ENCODE results near the gene AJAP1. TPM values are rescaled to one million over a fixed set of nuclear protein-coding genes. Genes with fewer than 3 reads are reported as not detected.

The AJAP1 gene
- total and polyA plus RNA-seq, 2 experiments from 2014 or later, result 0.13 to 0.64 TPM

DNA sequence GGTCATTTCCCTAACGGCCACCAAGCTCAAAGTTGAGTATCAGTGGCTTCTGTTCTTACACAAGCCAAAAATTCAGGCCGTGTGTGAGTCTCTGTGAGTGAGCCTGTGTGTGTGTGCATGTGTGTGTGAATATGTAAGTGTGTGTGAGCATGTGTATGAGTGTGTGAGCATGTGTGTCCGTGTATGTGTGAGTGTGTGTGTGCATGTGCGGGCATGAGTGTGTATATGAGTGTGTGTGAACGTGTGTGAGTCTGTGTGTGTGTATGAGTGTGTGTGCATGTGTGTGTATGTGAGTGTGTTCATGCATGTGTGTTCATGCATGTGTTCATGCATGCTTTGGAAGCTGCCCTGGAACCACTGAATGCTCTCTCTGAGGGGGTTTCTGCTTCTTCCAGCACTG is 105.7 kb downstream of the AJAP1 start:
- TF ChIP-seq, protein P1, sequence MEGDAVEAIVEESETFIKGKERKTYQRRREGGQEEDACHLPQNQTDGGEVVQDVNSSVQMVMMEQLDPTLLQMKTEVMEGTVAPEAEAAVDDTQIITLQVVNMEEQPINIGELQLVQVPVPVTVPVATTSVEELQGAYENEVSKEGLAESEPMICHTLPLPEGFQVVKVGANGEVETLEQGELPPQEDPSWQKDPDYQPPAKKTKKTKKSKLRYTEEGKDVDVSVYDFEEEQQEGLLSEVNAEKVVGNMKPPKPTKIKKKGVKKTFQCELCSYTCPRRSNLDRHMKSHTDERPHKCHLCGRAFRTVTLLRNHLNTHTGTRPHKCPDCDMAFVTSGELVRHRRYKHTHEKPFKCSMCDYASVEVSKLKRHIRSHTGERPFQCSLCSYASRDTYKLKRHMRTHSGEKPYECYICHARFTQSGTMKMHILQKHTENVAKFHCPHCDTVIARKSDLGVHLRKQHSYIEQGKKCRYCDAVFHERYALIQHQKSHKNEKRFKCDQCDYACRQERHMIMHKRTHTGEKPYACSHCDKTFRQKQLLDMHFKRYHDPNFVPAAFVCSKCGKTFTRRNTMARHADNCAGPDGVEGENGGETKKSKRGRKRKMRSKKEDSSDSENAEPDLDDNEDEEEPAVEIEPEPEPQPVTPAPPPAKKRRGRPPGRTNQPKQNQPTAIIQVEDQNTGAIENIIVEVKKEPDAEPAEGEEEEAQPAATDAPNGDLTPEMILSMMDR (IDR thresholded peaks at IDR 0.05; ENCODE audit: poor library complexity), result no peak
- no peak for TF ChIP-seq EZH2 (IDR thresholded peaks at IDR 0.05; ENCODE audit: borderline replicate concordance)
- H3K4me3 ChIP-seq, result no peak overlapping the region
- no peak overlapping the region for H3K4me2 ChIP-seq
- no peak overlapping the region for H3K27ac ChIP-seq
- 81% methylated on average over 5 of the region's 5 CpGs for WGBS (ENCODE audit: low lambda C conversion rate, missing lambda C conversion rate)
- DNase-seq (ENCODE audit: low spot score), result no peak
- H3K9me3 ChIP-seq (ENCODE audit: low read depth), result no peaks in the 10 kb centered on the region
- no peaks in the 10 kb centered on the region for H3K27me3 ChIP-seq
- no peaks in the 10 kb centered on the region for H4K20me1 ChIP-seq (ENCODE audit: insufficient read depth, poor library complexity, severe bottlenecking)
- no peak overlapping the region for H2AFZ ChIP-seq
- no peaks in the 10 kb centered on the region for H3K36me3 ChIP-seq (replicated peaks; ENCODE audit: insufficient read depth, low read depth)
- H3K9me2 ChIP-seq (replicated peaks; ENCODE audit: insufficient read depth), result no peaks in the 10 kb centered on the region
- no peaks in the 10 kb centered on the region for H3K4me1 ChIP-seq (ENCODE audit: insufficient read depth)
- H3K79me2 ChIP-seq, result no peaks in the 10 kb centered on the region

DNA sequence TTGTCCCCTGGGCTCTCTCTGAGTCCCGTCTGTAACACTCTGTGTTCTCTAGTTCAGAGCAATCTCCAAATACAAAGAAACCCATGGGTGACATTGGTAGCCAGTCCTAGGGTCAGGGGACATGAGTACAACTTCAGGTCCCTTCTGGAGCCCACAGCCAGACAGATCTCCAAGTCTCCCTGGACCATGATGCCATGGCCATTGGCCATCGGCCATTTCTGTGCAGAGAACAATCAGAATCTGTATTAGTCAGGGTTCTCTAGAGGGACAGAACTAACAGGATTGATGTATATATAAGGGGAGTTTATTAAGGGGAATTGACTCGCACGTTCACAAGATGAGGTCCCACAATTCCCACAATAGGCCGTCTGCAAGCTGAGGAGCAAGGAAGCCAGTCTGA is 106.9 kb downstream of the AJAP1 start:
- Histone ChIP-seq H3K4me3 (no peak overlapping the region), H3K27ac (no peak overlapping the region), H3K9me3 (ENCODE audit: low read depth) (no peaks in the 10 kb centered on the region), H3K27me3 (no peaks in the 10 kb centered on the region), H2AFZ (no peak overlapping the region), H3K36me3 (replicated peaks; ENCODE audit: insufficient read depth, low read depth) (no peaks in the 10 kb centered on the region), H3K4me1 (ENCODE audit: insufficient read depth) (no peaks in the 10 kb centered on the region), H3K79me2 (no peaks in the 10 kb centered on the region), H4K20me1 (ENCODE audit: insufficient read depth, poor library complexity, severe bottlenecking) (no peaks in the 10 kb centered on the region), H3K4me2 (no peak overlapping the region), H3K9me2 (replicated peaks; ENCODE audit: insufficient read depth) (no peaks in the 10 kb centered on the region)
- TF ChIP-seq EZH2 (IDR thresholded peaks at IDR 0.05; ENCODE audit: borderline replicate concordance) (no peak), EZH2phosphoT487 (IDR thresholded peaks at IDR 0.05; ENCODE audit: low read depth, severe bottlenecking, unreplicated experiment) (no peak)
- TF ChIP-seq, protein P1 (IDR thresholded peaks at IDR 0.05; ENCODE audit: poor library complexity), result no peak
- 98% methylated on average over 5 of the region's 5 CpGs for WGBS (ENCODE audit: low lambda C conversion rate, missing lambda C conversion rate)
- DNase-seq (ENCODE audit: low spot score), result no peak

DNA sequence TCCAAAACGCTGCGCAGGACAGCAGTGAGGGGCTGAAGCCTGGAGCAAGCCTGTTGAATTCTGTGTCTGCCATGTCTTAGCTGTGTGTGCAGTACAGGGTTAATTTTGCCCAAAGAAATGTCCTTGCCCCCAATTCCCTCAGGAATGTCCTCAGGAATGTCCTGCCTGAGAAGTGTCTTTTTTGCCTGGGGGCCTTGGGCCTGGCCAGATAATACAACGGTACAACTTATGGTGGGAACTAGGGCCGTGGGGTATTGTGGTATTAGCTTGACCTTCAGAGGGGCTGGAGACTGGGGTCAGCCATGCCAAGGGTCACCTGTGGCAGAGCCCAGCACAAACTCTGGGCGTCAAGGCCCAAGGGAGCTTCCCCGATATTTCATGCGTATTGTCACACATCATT is 107.7 kb downstream of the AJAP1 start:
- no peak overlapping the region for H3K27ac ChIP-seq
- TF ChIP-seq EZH2phosphoT487 (IDR thresholded peaks at IDR 0.05; ENCODE audit: low read depth, severe bottlenecking, unreplicated experiment) (no peak), EZH2 (IDR thresholded peaks at IDR 0.05; ENCODE audit: borderline replicate concordance) (no peak)
- TF ChIP-seq, protein P1 (IDR thresholded peaks at IDR 0.05; ENCODE audit: poor library complexity), result no peak
- no peak overlapping the region for H3K4me2 ChIP-seq
- no peaks in the 10 kb centered on the region for H3K9me3 ChIP-seq (ENCODE audit: low read depth)
- H3K79me2 ChIP-seq, result no peaks in the 10 kb centered on the region
- no peak overlapping the region for H3K4me3 ChIP-seq
- no peaks in the 10 kb centered on the region for H4K20me1 ChIP-seq (ENCODE audit: insufficient read depth, poor library complexity, severe bottlenecking)
- 72% methylated on average over 7 of the region's 7 CpGs for WGBS (ENCODE audit: low lambda C conversion rate, missing lambda C conversion rate)
- no peak overlapping the region for H2AFZ ChIP-seq
- H3K4me1 ChIP-seq (ENCODE audit: insufficient read depth), result no peaks in the 10 kb centered on the region
- no peak for DNase-seq (ENCODE audit: low spot score)
- H3K9me2 ChIP-seq (replicated peaks; ENCODE audit: insufficient read depth), result no peaks in the 10 kb centered on the region
- no peaks in the 10 kb centered on the region for H3K27me3 ChIP-seq
- H3K36me3 ChIP-seq (replicated peaks; ENCODE audit: insufficient read depth, low read depth), result no peaks in the 10 kb centered on the region

DNA sequence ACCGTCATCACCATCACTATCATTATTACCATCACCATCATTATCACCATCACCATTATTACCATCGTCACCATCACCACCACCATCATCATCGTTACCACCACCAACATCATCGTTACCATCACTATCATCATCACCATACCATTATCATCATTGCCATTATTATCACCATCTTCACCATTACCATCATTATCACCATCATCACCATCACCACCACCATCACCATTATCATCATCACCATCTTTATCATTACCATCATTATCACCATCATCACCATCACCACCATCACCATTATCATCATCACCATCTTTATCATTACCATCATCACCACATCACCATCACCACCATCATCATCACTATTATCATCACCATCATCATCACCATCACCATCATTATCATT is 112.9 kb downstream of the AJAP1 start:
- Histone ChIP-seq H3K4me1 (ENCODE audit: insufficient read depth) (no peaks in the 10 kb centered on the region), H2AFZ (no peak overlapping the region), H3K27me3 (no peaks in the 10 kb centered on the region), H3K9me2 (replicated peaks; ENCODE audit: insufficient read depth) (no peaks in the 10 kb centered on the region), H3K27ac (no peak overlapping the region), H3K4me3 (no peak overlapping the region), H3K79me2 (no peaks in the 10 kb centered on the region), H3K4me2 (no peak overlapping the region), H3K9me3 (ENCODE audit: low read depth) (no peaks in the 10 kb centered on the region), H3K36me3 (replicated peaks; ENCODE audit: insufficient read depth, low read depth) (no peaks in the 10 kb centered on the region), H4K20me1 (ENCODE audit: insufficient read depth, poor library complexity, severe bottlenecking) (no peaks in the 10 kb centered on the region)
- no peak for DNase-seq (ENCODE audit: low spot score)
- WGBS (ENCODE audit: low lambda C conversion rate, missing lambda C conversion rate), result 77% methylated on average over 4 of the region's 4 CpGs
- no peak for TF ChIP-seq EZH2phosphoT487 (IDR thresholded peaks at IDR 0.05; ENCODE audit: low read depth, severe bottlenecking, unreplicated experiment)
